Panc1 (cell line): Measurements from ENCODE around the gene RBM19.

ENCODE experiments used
- CTCF ChIP-seq: fragments of 450-650 bp; IDR thresholded peaks from 2 replicates; pipeline ENCODE4 v1.5.1; 2017; ENCODE audit warnings: mild to moderate bottlenecking
- POLR2AphosphoS5 ChIP-seq: IDR thresholded peaks from 2 replicates; pipeline ENCODE4 v1.6.1; 2012; ENCODE audit warnings: mild to moderate bottlenecking, low read depth, low read length, moderate library complexity
- REST ChIP-seq, 2 experiments: IDR thresholded peaks; 2 replicates each; pipeline ENCODE4 v1.6.1; 2011 to 2012; ENCODE audit warnings: low read depth in 2 of 2, control low read depth in 1 of 2, low read length in 1 of 2, mild to moderate bottlenecking in 1 of 2, moderate library complexity in 1 of 2; ENCODE audit not compliant: insufficient read depth in 1 of 2
- SIN3A ChIP-seq: IDR thresholded peaks from 2 replicates; pipeline ENCODE4 v1.6.1; 2012; ENCODE audit warnings: low read depth, mild to moderate bottlenecking, low read length, moderate library complexity, borderline replicate concordance; ENCODE audit not compliant: insufficient read depth
- TCF7L2 ChIP-seq: IDR thresholded peaks from 2 replicates; pipeline ENCODE4 v1.6.1; 2011; ENCODE audit warnings: mild to moderate bottlenecking, low read depth, low read length, inconsistent platforms

- TF ChIP-seq POLR2AphosphoS5 (no peak), CTCF (no peak), TCF7L2 (no peak), SIN3A (no peak), REST (IDR thresholded peaks at IDR 0.05; ENCODE audit: insufficient read depth in 1 of 2, low read depth in 2 of 2, low read length in 1 of 2) (no peak)
Measured at GRCh38 chr12:113970211-113970610, 4.1 kb upstream of the RBM19 start.
